Stimulated activated CD8-positive, alpha-beta memory T cell treated with anti-CD3 and anti-CD28 coated beads, Interleukin-12 subunit alpha, Interleukin-12 subunit beta, amount 100 ng/mL, for 24 hours (primary cell): ENCODE measurements around the gene CCDC127.

Source experiments
- DNase-seq: peaks from one replicate; pipeline ENCODE4 v3.0.0-alpha.2; 2020; ENCODE audit errors: extremely low read depth

Gene CCDC127

GRCh38 chr5:159448-160172, 58.3 kb downstream of the CCDC127 start:
- no peak for DNase-seq

- DNase-seq: no peak
These were observed 59.0 kb downstream of the CCDC127 start for GRCh38 chr5:158807-159447.

- DNase-seq: no peak
These were observed 60.2 kb downstream of the CCDC127 start for GRCh38 chr5:157801-158200.

GRCh38 chr5:157126-157715, 60.7 kb downstream of the CCDC127 start:
- no peak for DNase-seq

GRCh38 chr5:156411-157072, 61.4 kb downstream of the CCDC127 start:
- DNase-seq: no peak

- DNase-seq: no peak
These were observed 62.1 kb downstream of the CCDC127 start for GRCh38 chr5:155651-156410.

- no peak for DNase-seq
These were observed 63.1 kb downstream of the CCDC127 start for GRCh38 chr5:154826-155225.

- DNase-seq: no peak
These were observed 63.7 kb downstream of the CCDC127 start for GRCh38 chr5:154236-154635.

- no peak for DNase-seq
These were observed 64.7 kb downstream of the CCDC127 start for GRCh38 chr5:153256-153655.

GRCh38 chr5:152077-152476, 65.9 kb downstream of the CCDC127 start:
- DNase-seq: no peak

- no peak for DNase-seq
These were observed 67.2 kb downstream of the CCDC127 start for GRCh38 chr5:150746-151145.

GRCh38 chr5:149745-150485, 68.0 kb downstream of the CCDC127 start:
- no peak for DNase-seq

GRCh38 chr5:147751-148150, 70.2 kb downstream of the CCDC127 start:
- no peak for DNase-seq
